Astrocyte (in vitro differentiated cells and primary cell): ENCODE results near the gene NPW. TPM values are rescaled to one million over a fixed set of nuclear protein-coding genes. Genes with fewer than 3 reads are reported as not detected.

Experiments
- DNase-seq: peaks from one replicate; pipeline ENCODE4 v3.0.0-alpha.2; 2010; ENCODE audit warnings: low read depth
- FAIRE-seq: peaks from 2 replicates; lab custom pipeline; 2011; peaks lifted over from hg19 to GRCh38; lab: Jason Lieb, UNC
- H2AFZ ChIP-seq: 2 replicates; pipeline ENCODE4 v1.6.0; 2012; ENCODE audit warnings: low read depth, low read length, inconsistent platforms
- H3K27ac ChIP-seq: 2 replicates; pipeline ENCODE4 v1.5.1; 2011; ENCODE audit warnings: low read depth, low read length, inconsistent platforms
- H3K27me3 ChIP-seq: 2 replicates; pipeline ENCODE4 v1.6.0; 2011; ENCODE audit warnings: low read length, inconsistent platforms; ENCODE audit not compliant: insufficient read depth
- H3K36me3 ChIP-seq: 2 replicates; pipeline ENCODE4 v1.5.1; 2011; ENCODE audit warnings: low read length, inconsistent platforms; ENCODE audit not compliant: insufficient read depth
- H3K4me1 ChIP-seq: 2 replicates; pipeline ENCODE4 v1.5.1; 2011; ENCODE audit warnings: low read length, inconsistent platforms; ENCODE audit not compliant: insufficient read depth
- H3K4me2 ChIP-seq: 2 replicates; pipeline ENCODE4 v1.6.0; 2012; ENCODE audit warnings: low read length, inconsistent platforms
- H3K4me3 ChIP-seq: 2 replicates; pipeline ENCODE4 v1.5.1; 2011; ENCODE audit warnings: low read depth, mild to moderate bottlenecking, low read length, inconsistent platforms; ENCODE audit not compliant: insufficient read depth
- H3K79me2 ChIP-seq: 2 replicates; pipeline ENCODE4 v1.6.0; 2012; ENCODE audit warnings: mild to moderate bottlenecking, low read length, inconsistent platforms; ENCODE audit not compliant: insufficient read depth
- H3K9ac ChIP-seq: 2 replicates; pipeline ENCODE4 v1.6.0; 2012; ENCODE audit warnings: mild to moderate bottlenecking, low read length, inconsistent platforms
- H3K9me3 ChIP-seq: 2 replicates; pipeline ENCODE4 v1.5.1; 2012; ENCODE audit warnings: low read depth, mild to moderate bottlenecking, low read length, inconsistent platforms; ENCODE audit not compliant: insufficient read depth
- H4K20me1 ChIP-seq: 2 replicates; pipeline ENCODE4 v1.6.0; 2012; ENCODE audit warnings: low read length, inconsistent platforms; ENCODE audit not compliant: insufficient read depth
- H3K27ac Mint-ChIP-seq: one replicate; pipeline ENCODE4 v1.8.0; 2021; ENCODE audit warnings: mild to moderate bottlenecking, mixed read lengths; ENCODE audit not compliant: unreplicated experiment
- H3K27me3 Mint-ChIP-seq: one replicate; pipeline ENCODE4 v1.8.0; 2021; ENCODE audit warnings: low read depth, mixed read lengths; ENCODE audit not compliant: unreplicated experiment
- H3K36me3 Mint-ChIP-seq: one replicate; pipeline ENCODE4 v1.8.0; 2021; ENCODE audit warnings: low read depth, mixed read lengths; ENCODE audit not compliant: unreplicated experiment
- H3K4me1 Mint-ChIP-seq: one replicate; pipeline ENCODE4 v1.8.0; 2021; ENCODE audit warnings: low read depth, mixed read lengths; ENCODE audit not compliant: unreplicated experiment
- H3K4me3 Mint-ChIP-seq: one replicate; pipeline ENCODE4 v1.8.0; 2021; ENCODE audit warnings: mild to moderate bottlenecking, moderate library complexity, mixed read lengths; ENCODE audit not compliant: unreplicated experiment
- H3K9me3 Mint-ChIP-seq: one replicate; pipeline ENCODE4 v1.8.0; 2021; ENCODE audit warnings: mild to moderate bottlenecking, mixed read lengths; ENCODE audit not compliant: unreplicated experiment
- CTCF ChIP-seq: IDR thresholded peaks from 2 replicates; pipeline ENCODE4 v1.5.1; 2011; ENCODE audit warnings: low read depth, mild to moderate bottlenecking, inconsistent platforms, low read length, moderate library complexity; ENCODE audit not compliant: insufficient read depth
- EZH2 ChIP-seq: IDR thresholded peaks from 2 replicates; pipeline ENCODE4 v1.6.1; 2012; ENCODE audit warnings: mild to moderate bottlenecking, low read length, inconsistent platforms; ENCODE audit not compliant: insufficient read depth
- total RNA-seq: library from RNA; stranded (reverse); gene quantifications from 2 replicates; pipeline ENCODE4 v1.2.1, GENCODE V29; 2021

NPW gene
- total RNA-seq, 1 donor from 2014 or later: 2.1 TPM

GRCh38 chr16:2045965-2046892 is 26.6 kb downstream of the NPW start:
- H3K27me3 Mint-ChIP-seq: no peaks in the 10 kb centered on the region
- peaks cover 3% of the 10 kb centered on the region for H4K20me1 ChIP-seq
- peak overlapping the region; percentile 92 for H3K4me3 Mint-ChIP-seq
- no peak for TF ChIP-seq CTCF
- no peak for TF ChIP-seq EZH2
- no peaks in the 10 kb centered on the region for H3K36me3 ChIP-seq
- H3K4me2 ChIP-seq: peak overlapping the region; percentile 95
- no peak overlapping the region for H2AFZ ChIP-seq
- no peaks in the 10 kb centered on the region for H3K27me3 ChIP-seq
- H3K27ac Mint-ChIP-seq: no peak overlapping the region
- H3K36me3 Mint-ChIP-seq: peaks cover 3% of the 10 kb centered on the region
- peaks cover 6% of the 10 kb centered on the region for H3K4me1 Mint-ChIP-seq
- H3K27ac ChIP-seq: no peak overlapping the region
- no peaks in the 10 kb centered on the region for H3K9me3 ChIP-seq
- no peak overlapping the region for H3K4me3 ChIP-seq
- no peaks in the 10 kb centered on the region for H3K9me3 Mint-ChIP-seq
- no peak overlapping the region for H3K9ac ChIP-seq
- H3K79me2 ChIP-seq: peaks cover 15% of the 10 kb centered on the region
- no peak for FAIRE-seq
- H3K4me1 ChIP-seq: peaks cover 17% of the 10 kb centered on the region
- no peak for DNase-seq

DNA sequence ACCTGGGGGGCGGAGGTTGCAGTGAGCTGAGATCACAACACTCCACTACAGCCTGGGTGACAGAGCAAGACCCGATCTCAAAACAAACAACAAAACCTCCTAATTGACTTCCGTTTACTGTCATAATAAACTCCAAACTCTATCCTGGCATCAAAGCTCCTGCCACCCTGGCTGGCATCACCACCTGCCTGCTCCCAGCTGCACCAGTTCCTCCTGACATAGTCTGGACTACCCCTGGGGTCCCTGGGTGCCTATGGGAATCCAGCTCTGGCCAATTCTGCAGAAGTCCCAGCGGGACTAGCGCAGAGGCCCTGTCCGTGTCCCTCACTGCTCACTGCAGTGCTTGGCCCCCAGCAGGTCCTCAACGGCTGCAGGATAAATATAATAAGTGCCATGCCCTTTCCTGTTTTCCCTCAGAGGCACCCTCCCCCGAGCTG is 27.3 kb downstream of the NPW start:
- Histone ChIP-seq H4K20me1 (peaks cover 3% of the 10 kb centered on the region), H2AFZ (peak overlapping the region; percentile 81), H3K27ac (no peak overlapping the region), H3K4me3 (peak overlapping the region; percentile 76), H3K9ac (peak overlapping the region; percentile 79), H3K79me2 (peaks cover 15% of the 10 kb centered on the region), H3K36me3 (no peaks in the 10 kb centered on the region), H3K4me2 (peak overlapping the region; percentile 95), H3K27me3 (no peaks in the 10 kb centered on the region), H3K4me1 (peaks cover 13% of the 10 kb centered on the region), H3K9me3 (no peaks in the 10 kb centered on the region)
- FAIRE-seq (no peak), DNase-seq (no peak)
- TF ChIP-seq EZH2: no peak
- no peak for TF ChIP-seq CTCF
- Mint-ChIP-seq H3K9me3 (no peaks in the 10 kb centered on the region), H3K4me1 (peaks cover 6% of the 10 kb centered on the region), H3K4me3 (peak overlapping the region; percentile 92), H3K27ac (peak overlapping the region; percentile 58), H3K27me3 (no peaks in the 10 kb centered on the region), H3K36me3 (peaks cover 6% of the 10 kb centered on the region)
